ENCODE measurements around the gene SLC51A.
"Not testable (repeated sequence)": the region's sequence is repeated elsewhere in the genome, so short reads cannot be mapped to it uniquely, and the experiment has no call there.

Gene SLC51A

GRCh38 chr3:196244166-196244565, 27.8 kb downstream of the SLC51A start:
- DNase-seq: not testable (repeated sequence)

GRCh38 chr3:196246612-196247308, 30.4 kb downstream of the SLC51A start:
- DNase-seq: no peak

GRCh38 chr3:196251918-196252317, 35.6 kb downstream of the SLC51A start:
- DNase-seq: no peak

- DNase-seq: no peak
These were observed 38.3 kb downstream of the SLC51A start for GRCh38 chr3:196254376-196255283.

GRCh38 chr3:196255776-196256175, 39.4 kb downstream of the SLC51A start:
- no peak for DNase-seq

GRCh38 chr3:196260784-196261183, 44.5 kb downstream of the SLC51A start:
- DNase-seq: no peak

- no peak for DNase-seq
These were observed 47.5 kb downstream of the SLC51A start for GRCh38 chr3:196263819-196264218.

GRCh38 chr3:196268284-196269163, 52.2 kb downstream of the SLC51A start:
- no peak for DNase-seq

GRCh38 chr3:196270499-196270898, 54.2 kb downstream of the SLC51A start:
- DNase-seq: no peak

- no peak for DNase-seq
These were observed 56.5 kb downstream of the SLC51A start for GRCh38 chr3:196272826-196273225.

GRCh38 chr3:196273655-196274054, 57.3 kb downstream of the SLC51A start:
- no peak for DNase-seq

GRCh38 chr3:196274585-196274984, 58.3 kb downstream of the SLC51A start:
- DNase-seq: no peak

- no peak for DNase-seq
These were observed 58.8 kb downstream of the SLC51A start for GRCh38 chr3:196275126-196275525.

- no peak for DNase-seq
These were observed 64.5 kb downstream of the SLC51A start for GRCh38 chr3:196280689-196281440.

- DNase-seq: no peak
These were observed 65.6 kb downstream of the SLC51A start for GRCh38 chr3:196281962-196282361.

Data from GDM1 (cell line).